Hepatocyte (in vitro differentiated cells): ENCODE data around the gene RGP1.

Experiments used
- EZH2phosphoT487 ChIP-seq: fragments of 200-600 bp; sonication (generic); IDR thresholded peaks from one replicate; pipeline ENCODE4 v1.6.1; 2018; ENCODE audit warnings: antibody characterized with exemption, mild to moderate bottlenecking, low read depth, moderate library complexity; ENCODE audit not compliant: unreplicated experiment, severe bottlenecking
- TF ChIP-seq, protein P1 (sequence below): fragments of 200-600 bp; sonication (generic); IDR thresholded peaks from 2 replicates; pipeline ENCODE4 v1.5.1; 2016; ENCODE audit warnings: antibody characterized with exemption, mild to moderate bottlenecking; ENCODE audit not compliant: poor library complexity

DNA sequence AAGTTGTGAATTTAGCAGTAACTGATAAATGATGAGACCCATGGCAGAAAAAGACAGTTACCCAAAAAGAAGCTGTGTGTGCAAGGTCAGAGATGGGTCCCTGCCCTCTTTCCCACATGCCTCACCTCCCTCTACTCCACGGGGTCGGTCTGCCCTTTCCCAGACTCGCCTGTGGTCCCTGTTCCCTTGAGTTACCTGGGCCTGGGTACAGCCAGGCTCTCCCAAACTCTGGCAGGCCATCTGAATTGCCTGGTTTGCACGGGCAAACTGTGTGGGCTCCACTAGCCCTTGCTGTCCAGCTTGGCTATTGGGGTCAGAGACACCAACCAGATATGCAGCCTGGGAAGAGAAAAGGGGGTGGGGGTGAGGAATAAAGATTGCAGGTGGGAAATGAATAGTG, 40.9 kb upstream of the RGP1 start:
- TF ChIP-seq, protein P1, sequence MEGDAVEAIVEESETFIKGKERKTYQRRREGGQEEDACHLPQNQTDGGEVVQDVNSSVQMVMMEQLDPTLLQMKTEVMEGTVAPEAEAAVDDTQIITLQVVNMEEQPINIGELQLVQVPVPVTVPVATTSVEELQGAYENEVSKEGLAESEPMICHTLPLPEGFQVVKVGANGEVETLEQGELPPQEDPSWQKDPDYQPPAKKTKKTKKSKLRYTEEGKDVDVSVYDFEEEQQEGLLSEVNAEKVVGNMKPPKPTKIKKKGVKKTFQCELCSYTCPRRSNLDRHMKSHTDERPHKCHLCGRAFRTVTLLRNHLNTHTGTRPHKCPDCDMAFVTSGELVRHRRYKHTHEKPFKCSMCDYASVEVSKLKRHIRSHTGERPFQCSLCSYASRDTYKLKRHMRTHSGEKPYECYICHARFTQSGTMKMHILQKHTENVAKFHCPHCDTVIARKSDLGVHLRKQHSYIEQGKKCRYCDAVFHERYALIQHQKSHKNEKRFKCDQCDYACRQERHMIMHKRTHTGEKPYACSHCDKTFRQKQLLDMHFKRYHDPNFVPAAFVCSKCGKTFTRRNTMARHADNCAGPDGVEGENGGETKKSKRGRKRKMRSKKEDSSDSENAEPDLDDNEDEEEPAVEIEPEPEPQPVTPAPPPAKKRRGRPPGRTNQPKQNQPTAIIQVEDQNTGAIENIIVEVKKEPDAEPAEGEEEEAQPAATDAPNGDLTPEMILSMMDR: no peak
- TF ChIP-seq EZH2phosphoT487: no peak
